CD4-positive, alpha-beta T cell treated with Interleukin-10 for 1 hour (primary cell): ENCODE data around the gene NUDCD3.
A peak's percentile ranks its signal among the peaks of the same experiment; 100 is the strongest.

ENCODE experiments used
- DNase-seq: peaks from one replicate; pipeline ENCODE4 v3.0.0-alpha.2; 2020

Gene NUDCD3

GRCh38 chr7:44490351-44491200 is at the start of gene NUDCD3:
TSS of gene NUDCD3 (minus strand) at chr7:44490658. CDS start at chr7:44490600, 58 bp downstream.
- peak; percentile 88 for DNase-seq

GRCh38 chr7:44539669-44540506 is 49.4 kb upstream of the NUDCD3 start:
- no peak for DNase-seq

GRCh38 chr7:44538798-44539668 is 48.6 kb upstream of the NUDCD3 start:
- no peak for DNase-seq

- no peak for DNase-seq
Measured at GRCh38 chr7:44538093-44538797, 47.8 kb upstream of the NUDCD3 start.

GRCh38 chr7:44537442-44537841 is 47.0 kb upstream of the NUDCD3 start:
- no peak for DNase-seq

DNA sequence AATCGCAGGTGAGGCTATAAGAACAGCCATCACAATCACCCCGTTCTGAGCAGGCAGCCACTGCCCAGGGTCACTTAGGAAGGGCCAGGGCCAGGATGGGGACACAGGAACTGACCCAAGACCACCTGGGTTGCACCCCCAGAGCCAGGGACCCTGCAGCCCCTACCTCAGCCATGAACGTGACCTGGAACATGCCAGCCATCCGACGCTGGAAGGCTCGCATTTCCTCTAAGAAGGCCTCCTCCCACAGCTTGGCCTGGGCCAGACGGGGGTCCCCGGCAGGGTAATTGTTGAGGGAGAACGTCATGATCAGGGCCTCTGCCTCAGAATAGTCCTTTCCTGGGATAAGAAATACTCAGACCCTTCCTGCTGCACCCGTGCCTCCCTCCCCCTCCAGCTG is 45.6 kb upstream of the NUDCD3 start:
- no peak for DNase-seq

GRCh38 chr7:44535348-44536064 is 45.0 kb upstream of the NUDCD3 start:
- no peak for DNase-seq

DNA sequence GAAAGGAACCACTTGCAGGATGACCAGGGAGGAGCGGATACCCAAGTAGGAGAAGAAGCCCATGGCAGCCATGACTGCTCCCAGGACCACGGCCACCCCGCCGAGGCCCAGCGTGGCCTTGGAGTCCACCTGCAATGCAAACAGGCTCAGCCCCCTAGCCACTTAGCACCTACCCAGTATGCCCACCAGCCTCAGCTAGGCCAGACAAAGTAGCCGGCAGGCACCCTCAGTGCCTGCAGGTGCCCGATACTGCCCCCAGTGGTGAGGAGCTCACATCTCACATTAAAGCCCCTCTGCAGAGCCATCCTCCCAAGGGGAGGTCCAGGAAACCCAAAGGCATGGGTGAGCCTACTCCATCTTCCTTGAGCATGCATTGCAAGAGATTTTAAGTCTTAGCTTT is 44.0 kb upstream of the NUDCD3 start:
- DNase-seq, result peak; percentile 47

DNA sequence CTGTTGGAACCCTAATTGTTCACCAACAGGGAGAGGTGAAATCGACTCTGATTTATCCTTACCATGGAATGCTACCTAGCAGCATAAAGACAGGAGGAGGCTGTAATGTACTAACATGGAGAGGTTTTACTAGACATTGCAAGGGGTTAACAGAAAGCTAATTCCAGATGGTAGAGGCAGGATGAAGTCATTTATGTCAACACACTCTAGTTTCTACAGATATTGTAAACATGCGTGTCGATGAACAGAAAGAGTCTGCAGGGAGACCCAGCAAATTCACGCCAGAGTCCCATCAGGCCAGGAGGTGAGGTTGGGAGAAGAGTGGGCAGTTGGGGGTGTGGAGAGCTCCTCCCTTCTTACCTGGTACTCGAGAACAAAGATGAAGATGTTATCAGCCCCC is 43.6 kb upstream of the NUDCD3 start:
- DNase-seq, result no peak

DNA sequence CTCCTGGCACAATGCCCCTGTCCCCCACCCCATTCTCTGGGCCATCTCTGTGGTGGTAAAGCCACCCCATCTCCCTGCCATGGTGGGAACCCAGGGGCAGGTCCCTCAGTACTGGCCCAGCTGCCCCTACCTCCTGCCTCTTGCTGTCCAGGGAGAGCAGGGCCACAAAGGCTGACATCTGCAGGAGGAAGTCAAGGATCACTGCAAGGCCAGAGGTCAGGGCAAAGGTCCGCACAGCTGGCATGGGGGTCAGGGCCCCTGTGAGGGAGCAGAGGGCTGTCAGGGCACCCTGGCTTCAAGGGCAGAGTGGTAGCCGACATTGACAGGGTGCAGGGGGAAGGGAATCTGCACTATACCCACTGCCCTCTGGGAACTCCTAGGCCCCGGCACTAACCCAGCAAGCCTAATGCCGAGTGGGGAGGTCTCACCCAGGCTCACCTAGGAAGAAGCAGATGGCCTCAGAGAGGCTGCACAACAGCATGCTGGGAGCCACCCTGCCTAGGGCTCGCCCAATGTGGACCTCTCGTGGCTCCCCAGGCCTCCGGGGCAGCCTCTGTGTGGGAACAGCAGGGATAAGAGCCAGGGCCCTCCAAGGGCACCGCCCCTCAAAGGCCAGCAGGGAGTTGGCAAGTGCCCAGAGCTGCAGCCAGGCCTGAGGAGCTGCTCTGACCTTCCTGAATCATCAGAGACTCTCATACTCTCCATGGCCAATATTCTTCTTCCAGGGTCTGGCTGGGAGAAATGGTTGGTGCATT is 43.0 kb upstream of the NUDCD3 start:
- no peak for DNase-seq

GRCh38 chr7:44531421-44532380 is 41.2 kb upstream of the NUDCD3 start:
- DNase-seq, result no peak

- DNase-seq, result no peak
Measured at GRCh38 chr7:44530990-44531389, 40.5 kb upstream of the NUDCD3 start.

- DNase-seq, result no peak
Measured at GRCh38 chr7:44524811-44525388, 34.4 kb upstream of the NUDCD3 start.

DNA sequence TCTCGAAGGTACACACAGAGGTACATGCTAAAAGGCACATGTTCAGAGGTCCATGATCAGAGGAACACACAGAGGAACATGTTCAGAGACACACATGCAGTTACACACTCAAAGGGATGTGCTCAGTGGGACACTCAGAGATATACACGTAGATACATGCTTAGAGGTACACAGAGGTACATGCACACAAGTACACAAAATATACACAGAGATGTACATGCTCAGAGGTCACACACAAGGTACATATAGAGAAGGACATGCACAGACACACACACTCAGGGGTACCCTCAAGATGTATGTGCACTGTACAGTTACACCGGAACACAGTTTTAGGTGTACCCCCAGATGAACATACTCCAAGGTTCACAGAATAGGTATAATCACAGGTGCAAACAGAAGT is 31.9 kb upstream of the NUDCD3 start:
- no peak for DNase-seq

DNA sequence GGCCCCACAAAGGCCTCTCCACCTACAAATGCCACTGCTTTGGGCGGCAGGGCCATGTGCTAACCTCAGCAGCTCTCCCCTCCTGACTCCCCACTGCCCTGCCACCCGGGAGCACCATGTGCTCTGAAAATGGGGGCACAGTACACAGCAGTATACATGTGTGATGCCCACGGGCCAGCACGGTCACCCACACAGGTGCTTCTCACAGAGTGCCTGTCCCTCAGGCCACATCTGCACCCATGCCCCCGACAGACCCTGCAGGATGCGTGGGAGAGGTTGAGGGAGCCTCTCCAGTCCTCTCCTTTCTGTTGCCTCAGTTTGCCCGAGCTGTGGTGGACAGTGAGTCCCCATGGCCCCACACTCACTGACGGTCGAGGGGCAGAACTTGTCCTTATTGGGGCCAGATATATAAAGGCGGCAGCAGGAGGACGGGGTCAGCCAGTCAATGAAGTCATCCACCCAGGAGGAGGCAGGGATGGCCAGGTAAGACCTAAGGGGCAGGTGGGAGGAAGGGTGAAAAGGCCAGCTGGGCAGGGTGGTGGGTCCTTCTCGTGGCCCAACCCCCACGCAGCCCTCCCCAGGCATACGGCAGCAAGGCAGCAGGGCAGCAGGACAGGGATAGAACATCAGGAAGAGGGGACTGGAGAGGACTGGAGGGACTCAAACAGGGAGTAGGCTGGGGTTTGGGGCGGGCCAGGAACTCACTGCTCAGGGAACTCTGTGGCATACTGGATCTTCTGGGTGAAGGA is 31.1 kb upstream of the NUDCD3 start:
- no peak for DNase-seq

GRCh38 chr7:44520574-44520973 is 30.1 kb upstream of the NUDCD3 start:
- DNase-seq, result no peak

- DNase-seq, result no peak
Measured at GRCh38 chr7:44519546-44519945, 29.1 kb upstream of the NUDCD3 start.

DNA sequence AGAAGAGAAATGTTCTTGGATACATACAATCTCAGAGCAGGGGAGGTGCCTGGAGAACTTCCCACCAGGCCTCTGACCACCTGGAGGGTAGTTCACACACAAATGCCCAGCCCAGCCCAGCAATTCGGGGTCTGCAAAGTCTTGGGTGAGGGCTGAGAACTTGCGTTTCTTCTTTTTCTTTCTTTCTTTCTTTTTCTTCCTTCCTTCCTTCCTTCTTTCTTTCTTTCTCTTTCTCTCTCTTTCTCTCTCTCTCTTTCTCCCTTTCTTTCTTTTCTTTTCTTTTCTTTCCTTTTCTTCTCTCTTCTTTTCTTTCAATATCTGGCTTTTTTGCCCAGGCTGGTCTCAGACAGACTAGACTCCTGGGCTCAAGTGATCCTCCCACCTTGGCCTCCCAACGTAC is 28.3 kb upstream of the NUDCD3 start:
- no peak for DNase-seq

DNA sequence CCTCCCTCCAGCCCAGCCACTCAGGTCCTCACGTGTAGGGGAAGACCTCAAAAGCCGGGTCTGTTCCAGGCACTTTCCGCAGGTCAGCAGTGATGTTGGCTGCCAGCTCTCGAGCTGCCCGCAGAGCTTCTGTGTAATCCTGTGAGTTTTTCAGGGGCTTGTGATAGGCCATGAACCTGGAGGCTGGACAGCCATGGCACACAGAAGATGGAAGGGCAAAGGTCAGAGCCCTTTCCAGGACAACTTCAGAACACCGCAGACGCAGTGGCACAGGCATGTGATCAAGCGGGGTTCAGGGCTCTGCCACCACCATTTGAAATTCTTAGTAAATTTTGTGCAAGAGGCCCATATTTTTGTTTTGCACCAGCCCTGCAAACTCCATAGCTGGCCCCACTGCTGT is 26.7 kb upstream of the NUDCD3 start:
- no peak for DNase-seq
